HL-60/S4 treated with retinoic acid at 250 ng/mL for 4 days and 3 days (cell line): ENCODE data around the gene SF1.

Experiments used
- in situ Hi-C: fragments of 300-500 bp; cut with MboI; formaldehyde crosslinking; loops from 2 replicates; pipeline ENCODE4 v1.7.0; 2022; ENCODE audit warnings: low sequenced_read_pairs

Gene SF1

GRCh38 chr11:64728757-64729365 is 49.5 kb downstream of the SF1 start:
- in situ Hi-C loops = no loop called here

GRCh38 chr11:64726867-64727530 is 51.3 kb downstream of the SF1 start:
- in situ Hi-C loops = no loop called here

GRCh38 chr11:64726211-64726641 is 52.1 kb downstream of the SF1 start:
- in situ Hi-C loops = no loop called here

GRCh38 chr11:64724863-64725532 is 53.3 kb downstream of the SF1 start:
- in situ Hi-C loops = no loop called here

GRCh38 chr11:64723907-64724862 is 54.2 kb downstream of the SF1 start:
- in situ Hi-C loops = no loop called here

DNA sequence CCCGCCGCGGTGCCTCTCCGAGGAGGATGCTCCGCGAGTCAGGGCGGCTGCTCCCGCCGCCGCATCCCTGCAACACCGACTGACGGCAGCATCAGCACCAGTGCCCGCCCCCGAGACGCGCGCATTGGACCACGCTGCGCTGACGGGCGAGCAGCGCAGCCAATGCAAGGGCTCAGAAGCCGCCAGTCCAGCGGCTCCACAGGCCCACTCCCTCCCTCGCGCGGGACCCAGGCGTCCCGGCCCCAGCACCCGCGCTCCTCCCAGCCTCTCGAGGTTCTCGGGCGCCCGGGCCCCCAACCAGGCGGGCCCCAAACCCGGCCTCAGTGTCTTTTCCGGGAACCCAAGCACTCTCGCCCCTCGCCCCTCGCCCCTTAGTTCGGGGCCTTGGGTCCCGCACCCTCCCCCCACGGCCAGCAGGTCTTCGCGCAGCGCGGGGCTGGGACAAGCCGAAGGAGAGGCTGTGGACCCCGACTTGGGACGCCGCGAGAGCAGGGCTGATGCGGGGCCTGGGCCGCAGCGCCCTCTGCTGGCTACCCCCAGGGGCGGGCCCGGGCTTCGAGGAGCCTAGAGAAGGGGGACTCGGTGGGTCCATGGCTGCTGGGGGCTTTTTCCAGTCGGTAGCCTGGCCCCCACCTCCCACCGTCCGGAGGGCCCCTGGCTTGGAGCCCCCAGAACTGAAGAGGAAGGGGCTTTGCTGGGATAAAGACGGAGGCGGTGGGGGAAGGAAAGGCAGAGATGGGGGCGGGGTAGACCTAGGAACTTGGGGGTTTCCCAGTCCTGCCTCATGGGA is 55.0 kb downstream of the SF1 start, which contains the start of gene NRXN2:
Gene NRXN2, minus strand, starts transcription at position 81 of the 790 bp plus-strand sequence. CDS start 9,498 bp downstream, outside the sequence.
- in situ Hi-C loops = no loop called here

DNA sequence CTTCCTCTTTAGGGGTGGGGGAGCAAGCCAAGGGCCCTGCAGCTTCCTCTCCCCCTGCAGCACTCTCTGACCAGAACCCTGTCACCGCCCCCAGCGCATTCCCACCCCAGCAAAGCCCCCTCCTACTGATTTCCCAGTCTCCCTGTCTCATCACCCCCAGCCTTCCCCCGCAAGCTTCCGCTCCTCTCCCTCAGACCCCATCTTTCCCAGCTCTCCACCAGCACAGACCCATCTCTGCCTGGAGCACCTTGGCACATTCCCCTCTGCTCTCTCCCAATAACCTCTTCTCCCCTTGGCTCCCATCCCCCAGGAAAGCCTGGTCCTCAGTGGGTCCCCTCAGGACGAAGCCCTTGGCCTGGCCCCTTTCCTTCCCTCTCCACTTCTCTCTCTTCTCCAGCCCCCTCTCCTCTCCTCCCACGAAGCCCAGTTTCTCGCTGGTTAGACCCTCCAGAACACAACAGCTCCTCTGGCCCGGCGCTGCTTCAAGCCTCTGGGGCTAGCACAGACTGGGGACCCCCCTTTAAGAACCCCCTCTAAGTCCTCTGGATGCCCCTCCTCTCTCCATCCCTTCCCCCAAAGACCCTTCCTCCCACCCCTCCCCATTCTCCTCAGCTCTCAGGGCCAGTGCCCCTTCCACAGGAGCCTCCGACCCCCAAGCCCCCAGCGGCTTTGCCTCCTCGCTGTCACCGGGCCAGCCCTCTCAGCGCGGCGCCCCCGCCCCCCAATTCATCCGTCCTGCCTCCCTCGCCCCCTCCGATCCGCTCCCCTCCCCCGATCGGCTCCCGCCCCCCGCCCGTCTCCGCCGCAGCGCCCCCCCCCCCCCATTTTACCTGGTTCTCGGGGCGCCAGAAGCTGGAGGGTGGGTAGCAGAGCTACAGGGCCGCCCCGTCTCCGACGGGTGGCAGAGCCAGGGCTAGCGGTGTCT is 55.9 kb downstream of the SF1 start:
- in situ Hi-C loops = no loop called here

GRCh38 chr11:64721359-64721699 is 57.0 kb downstream of the SF1 start:
- in situ Hi-C loops = no loop called here

- in situ Hi-C loops = no loop called here
Observed at GRCh38 chr11:64720640-64721358, 57.5 kb downstream of the SF1 start.

DNA sequence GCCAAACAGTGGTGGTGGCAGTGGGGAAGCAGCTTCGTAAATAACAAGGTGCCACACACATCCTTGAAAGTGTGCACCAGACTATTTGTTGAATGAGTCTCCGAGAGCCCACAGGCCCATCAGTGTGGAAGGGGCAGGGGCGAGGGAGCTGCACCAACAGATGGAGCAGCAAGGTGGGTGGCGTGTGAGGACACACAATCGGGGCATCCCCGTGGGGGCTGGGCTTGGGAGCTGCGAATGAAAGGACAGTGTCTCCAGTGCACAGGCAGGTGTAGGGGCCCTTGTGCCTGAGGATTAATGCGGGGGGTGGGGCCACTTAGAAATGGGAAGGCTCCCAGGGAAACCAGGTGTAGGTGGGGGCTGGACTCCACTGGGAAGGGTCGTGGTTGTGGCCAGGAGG is 58.2 kb downstream of the SF1 start:
- in situ Hi-C loops = no loop called here

GRCh38 chr11:64719406-64719805 is 58.9 kb downstream of the SF1 start:
- in situ Hi-C loops = no loop called here

DNA sequence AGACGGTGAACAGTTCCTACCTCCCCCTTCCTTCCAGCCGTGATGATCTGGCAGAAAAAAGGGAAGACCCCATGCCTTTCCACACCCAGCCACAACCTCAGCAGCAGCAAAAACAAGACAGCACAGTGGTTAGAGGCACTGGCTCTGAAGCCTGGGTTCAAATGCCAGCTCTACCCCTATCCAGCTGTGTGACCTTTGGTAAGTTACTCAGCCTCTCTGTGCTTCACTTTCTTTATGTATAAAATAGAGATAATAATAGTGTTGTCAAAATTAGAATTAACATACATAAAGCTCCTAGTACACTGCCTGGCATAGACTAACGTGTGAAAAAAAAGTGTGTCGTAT is 59.6 kb downstream of the SF1 start:
- in situ Hi-C loops = no loop called here

- in situ Hi-C loops = no loop called here
Observed at GRCh38 chr11:64718084-64718779, 60.1 kb downstream of the SF1 start.

- in situ Hi-C loops = no loop called here
Observed at GRCh38 chr11:64717268-64717578, 61.1 kb downstream of the SF1 start.

GRCh38 chr11:64716473-64717267 is 61.7 kb downstream of the SF1 start:
- in situ Hi-C loops = no loop called here

DNA sequence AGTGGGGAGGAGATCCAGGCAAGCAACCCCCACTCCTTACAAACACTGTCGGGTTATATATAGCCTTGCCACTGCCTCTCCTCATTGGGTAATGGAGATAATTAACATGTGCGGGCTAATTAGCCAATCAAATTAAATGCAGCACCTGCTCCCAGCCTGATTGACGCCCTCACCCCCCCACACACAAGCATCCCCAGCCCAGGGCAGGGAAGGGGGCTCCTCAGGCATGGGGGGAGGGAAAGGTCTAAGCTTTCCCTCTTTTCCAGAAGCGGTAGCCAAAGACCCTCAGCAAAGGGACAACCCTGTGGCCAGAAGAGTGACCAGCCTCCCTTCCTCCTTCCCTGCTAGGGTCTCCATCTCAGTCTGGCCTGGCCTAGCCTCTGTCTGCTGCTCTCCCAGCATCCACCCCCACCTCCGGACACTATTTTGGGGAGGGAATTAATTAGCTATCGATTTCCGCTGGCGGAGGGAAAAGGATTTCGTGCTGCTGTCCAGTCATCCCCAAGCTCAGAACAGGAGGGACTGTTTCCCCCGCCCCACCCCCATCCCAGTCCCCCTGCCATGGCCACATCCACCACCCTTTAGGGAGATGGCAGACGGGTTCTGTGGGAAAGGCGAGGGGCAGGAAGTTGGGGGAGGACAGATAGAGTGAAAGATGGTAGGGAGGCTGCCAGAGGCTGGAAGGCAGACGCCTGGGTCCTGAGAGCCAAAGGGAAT is 62.4 kb downstream of the SF1 start:
- in situ Hi-C loops = no loop called here

DNA sequence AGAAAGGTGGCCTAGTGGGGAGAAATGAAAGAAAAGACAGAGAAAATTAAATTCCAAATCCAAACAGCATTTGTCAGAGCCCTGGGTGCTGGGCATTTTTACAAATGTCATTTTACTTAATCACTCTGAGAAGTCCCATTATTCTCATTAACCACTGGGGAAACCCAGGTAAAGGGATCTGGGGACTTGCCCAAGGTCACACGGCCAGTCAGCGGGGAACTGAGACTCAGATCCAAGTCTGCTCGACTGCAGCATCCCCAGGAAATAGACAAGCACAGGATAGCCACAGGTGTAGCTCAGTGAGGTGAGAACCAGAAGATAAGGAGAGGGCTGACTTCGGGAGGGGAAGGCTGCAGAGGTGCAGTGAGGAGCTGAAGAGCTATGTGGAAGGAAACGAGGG is 63.2 kb downstream of the SF1 start:
- in situ Hi-C loops = no loop called here
